ENCODE results near the gene GALNT9.

The GALNT9 gene

GRCh38 chr12:132290203-132290540, 39.2 kb downstream of the GALNT9 start:
- Histone ChIP-seq H3K9me3 (ENCODE audit: insufficient read depth, low read length, severe bottlenecking) (peaks cover 12% of the 10 kb centered on the region), H3K4me1 (ENCODE audit: insufficient read depth, low read length) (no peaks in the 10 kb centered on the region), H3K27me3 (ENCODE audit: insufficient read depth, low read length, poor library complexity) (no peaks in the 10 kb centered on the region), H4K20me1 (ENCODE audit: insufficient read depth, low read length) (no peaks in the 10 kb centered on the region), H3K9ac (ENCODE audit: low read depth, low read length) (no peak overlapping the region), H3K27ac (ENCODE audit: low read length) (no peak overlapping the region), H3K4me2 (ENCODE audit: insufficient read depth, low read length) (no peak overlapping the region), H3K4me3 (ENCODE audit: low read depth in 1 of 2, low read length in 2 of 2) (no peak overlapping the region), H3K36me3 (ENCODE audit: insufficient read depth, low read length) (no peaks in the 10 kb centered on the region), H2AFZ (ENCODE audit: low read depth, low read length) (no peak overlapping the region), H3K79me2 (ENCODE audit: insufficient read depth, low read length) (no peaks in the 10 kb centered on the region)
- ATAC-seq (ENCODE audit: insufficient read depth, low read depth) = no peak
- DNase-seq = no peak
- TF ChIP-seq CTCF (IDR thresholded peaks at IDR 0.05; ENCODE audit: borderline replicate concordance, extremely low read depth, low read length, poor library complexity, severe bottlenecking) = no peak
- no peak for TF ChIP-seq EZH2 (IDR thresholded peaks at IDR 0.05; ENCODE audit: borderline replicate concordance, low read depth, low read length, severe bottlenecking)

GRCh38 chr12:132289356-132290202, 39.8 kb downstream of the GALNT9 start:
- H3K9me3 ChIP-seq (ENCODE audit: insufficient read depth, low read length, severe bottlenecking) = peaks cover 12% of the 10 kb centered on the region
- H3K27ac ChIP-seq (ENCODE audit: low read length) = no peak overlapping the region
- H3K4me3 ChIP-seq (ENCODE audit: low read depth in 1 of 2, low read length in 2 of 2) = no peak overlapping the region
- H3K4me2 ChIP-seq (ENCODE audit: insufficient read depth, low read length) = no peak overlapping the region
- H3K36me3 ChIP-seq (ENCODE audit: insufficient read depth, low read length) = no peaks in the 10 kb centered on the region
- H3K4me1 ChIP-seq (ENCODE audit: insufficient read depth, low read length) = no peaks in the 10 kb centered on the region
- no peaks in the 10 kb centered on the region for H4K20me1 ChIP-seq (ENCODE audit: insufficient read depth, low read length)
- no peak for TF ChIP-seq CTCF (IDR thresholded peaks at IDR 0.05; ENCODE audit: borderline replicate concordance, extremely low read depth, low read length, poor library complexity, severe bottlenecking)
- TF ChIP-seq EZH2 (IDR thresholded peaks at IDR 0.05; ENCODE audit: borderline replicate concordance, low read depth, low read length, severe bottlenecking) = no peak
- H3K27me3 ChIP-seq (ENCODE audit: insufficient read depth, low read length, poor library complexity) = no peaks in the 10 kb centered on the region
- H3K9ac ChIP-seq (ENCODE audit: low read depth, low read length) = no peak overlapping the region
- H3K79me2 ChIP-seq (ENCODE audit: insufficient read depth, low read length) = no peaks in the 10 kb centered on the region
- no peak overlapping the region for H2AFZ ChIP-seq (ENCODE audit: low read depth, low read length)
- no peak for DNase-seq
- ATAC-seq (ENCODE audit: insufficient read depth, low read depth) = no peak

GRCh38 chr12:132288516-132289215, 40.7 kb downstream of the GALNT9 start:
- no peaks in the 10 kb centered on the region for H3K4me1 ChIP-seq (ENCODE audit: insufficient read depth, low read length)
- no peak overlapping the region for H3K4me3 ChIP-seq (ENCODE audit: low read depth in 1 of 2, low read length in 2 of 2)
- H3K4me2 ChIP-seq (ENCODE audit: insufficient read depth, low read length) = no peak overlapping the region
- DNase-seq (no peak), ATAC-seq (ENCODE audit: insufficient read depth, low read depth) (no peak)
- H2AFZ ChIP-seq (ENCODE audit: low read depth, low read length) = no peak overlapping the region
- H3K36me3 ChIP-seq (ENCODE audit: insufficient read depth, low read length) = no peaks in the 10 kb centered on the region
- no peak overlapping the region for H3K9ac ChIP-seq (ENCODE audit: low read depth, low read length)
- H3K27me3 ChIP-seq (ENCODE audit: insufficient read depth, low read length, poor library complexity) = no peaks in the 10 kb centered on the region
- H3K79me2 ChIP-seq (ENCODE audit: insufficient read depth, low read length) = no peaks in the 10 kb centered on the region
- no peak overlapping the region for H3K27ac ChIP-seq (ENCODE audit: low read length)
- TF ChIP-seq EZH2 (IDR thresholded peaks at IDR 0.05; ENCODE audit: borderline replicate concordance, low read depth, low read length, severe bottlenecking) (no peak), CTCF (IDR thresholded peaks at IDR 0.05; ENCODE audit: borderline replicate concordance, extremely low read depth, low read length, poor library complexity, severe bottlenecking) (no peak)
- H4K20me1 ChIP-seq (ENCODE audit: insufficient read depth, low read length) = no peaks in the 10 kb centered on the region
- H3K9me3 ChIP-seq (ENCODE audit: insufficient read depth, low read length, severe bottlenecking) = peaks cover 12% of the 10 kb centered on the region

All from DND-41 (cell line).